Stimulated activated CD4-positive, alpha-beta T cell treated with anti-CD3 and anti-CD28 coated beads, Interleukin-1b, Interleukin-23, amount 100 ng/mL, for 48 hours (primary cell): ENCODE data around the gene ROBO2.

Experiments used
- DNase-seq: peaks from one replicate; pipeline ENCODE4 v3.0.0-alpha.2; 2020

ROBO2 gene

DNA sequence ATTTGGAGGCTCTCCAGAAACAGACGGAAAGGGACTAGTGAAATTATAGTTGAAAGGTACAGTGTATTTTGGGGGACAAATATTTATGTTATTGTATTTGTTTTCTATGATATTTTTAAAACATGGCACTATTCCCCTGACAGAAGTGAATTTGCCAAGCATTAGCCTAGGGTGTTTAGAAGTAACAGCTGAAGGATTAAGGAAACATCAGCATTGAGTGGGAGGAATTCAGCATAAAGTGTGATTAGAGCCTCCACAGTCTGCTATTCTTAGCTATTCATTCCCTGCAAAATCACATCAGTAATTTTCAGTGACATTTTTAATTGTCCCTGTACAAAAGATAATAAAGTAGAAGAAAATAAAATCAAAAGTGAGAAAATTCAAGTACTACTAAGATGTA lies 231.4 kb downstream of the ROBO2 start:
- no peak for DNase-seq

DNA sequence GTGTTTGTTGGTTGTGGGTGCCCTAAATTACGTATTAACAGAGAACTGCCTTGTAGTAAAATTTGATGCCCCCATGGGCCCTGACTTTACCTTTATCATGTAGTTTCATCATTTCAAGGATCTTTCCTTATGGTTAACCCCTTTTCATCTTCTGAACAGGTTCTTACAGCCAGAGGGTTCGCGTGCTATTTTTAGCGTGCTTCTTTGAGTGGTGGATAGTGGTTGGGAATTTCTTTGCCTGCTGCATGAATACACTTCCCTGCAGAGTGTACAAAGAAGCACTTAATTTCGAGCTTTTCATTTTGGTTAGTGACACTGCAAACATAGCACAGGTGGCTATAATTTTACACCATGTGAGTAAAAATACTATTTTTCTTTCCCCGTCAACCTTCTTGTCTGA lies 231.8 kb downstream of the ROBO2 start:
- DNase-seq: no peak

DNA sequence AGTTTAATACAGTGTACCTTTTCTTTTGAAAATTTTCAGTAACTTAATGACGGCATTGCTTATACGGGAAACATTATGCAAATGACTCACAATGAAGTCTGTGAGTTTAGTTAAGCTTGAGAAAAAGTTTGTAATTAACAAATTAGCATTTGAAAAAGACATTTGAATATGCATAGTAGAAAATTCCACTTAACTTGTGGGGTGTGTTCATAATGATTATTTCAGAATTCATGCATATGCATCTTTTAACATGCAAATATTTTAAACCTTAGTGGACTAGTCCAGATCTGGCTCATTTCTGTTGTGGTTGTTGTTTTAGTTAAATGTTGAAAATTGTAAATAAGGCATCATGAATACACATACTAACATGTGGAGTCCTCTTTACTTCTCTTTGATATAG lies 239.4 kb downstream of the ROBO2 start:
- DNase-seq: no peak

DNA sequence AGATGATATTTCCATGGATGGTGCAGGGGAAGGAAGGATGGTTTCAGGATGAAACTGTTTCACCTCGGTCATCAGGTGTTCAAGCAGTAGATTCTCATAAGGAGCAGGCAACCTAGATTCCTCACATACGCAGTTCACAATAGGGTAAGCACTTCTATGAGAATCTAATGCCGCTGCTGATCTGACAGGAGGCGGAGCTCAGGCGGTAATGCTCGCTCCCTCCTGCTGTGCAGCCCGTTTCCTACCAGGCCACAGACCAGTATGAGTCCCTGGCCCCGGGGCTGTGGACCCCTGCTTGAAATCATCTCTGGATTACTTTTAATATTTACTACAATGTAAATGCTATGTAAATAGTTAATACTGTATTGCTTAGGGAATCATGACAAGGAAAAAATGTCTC lies 241.8 kb downstream of the ROBO2 start:
- no peak for DNase-seq

DNA sequence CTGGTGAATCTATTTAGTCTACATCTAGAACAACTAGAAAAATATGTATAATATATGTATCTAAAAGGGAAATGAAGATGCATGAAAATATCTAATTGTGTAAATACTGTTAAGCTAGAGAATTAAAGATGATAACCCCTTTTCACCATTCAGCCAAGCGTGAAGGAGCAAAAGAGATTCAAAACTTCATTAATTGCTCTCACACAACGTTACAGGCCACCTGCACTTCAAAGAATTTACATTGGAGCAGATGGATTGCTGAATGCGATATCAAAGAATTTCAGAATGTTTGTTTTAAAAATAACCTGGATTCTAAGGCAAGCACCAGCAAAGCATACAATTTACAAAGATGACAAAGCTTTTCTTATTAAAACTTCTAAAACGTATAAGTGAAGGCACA lies 243.2 kb downstream of the ROBO2 start:
- no peak for DNase-seq

DNA sequence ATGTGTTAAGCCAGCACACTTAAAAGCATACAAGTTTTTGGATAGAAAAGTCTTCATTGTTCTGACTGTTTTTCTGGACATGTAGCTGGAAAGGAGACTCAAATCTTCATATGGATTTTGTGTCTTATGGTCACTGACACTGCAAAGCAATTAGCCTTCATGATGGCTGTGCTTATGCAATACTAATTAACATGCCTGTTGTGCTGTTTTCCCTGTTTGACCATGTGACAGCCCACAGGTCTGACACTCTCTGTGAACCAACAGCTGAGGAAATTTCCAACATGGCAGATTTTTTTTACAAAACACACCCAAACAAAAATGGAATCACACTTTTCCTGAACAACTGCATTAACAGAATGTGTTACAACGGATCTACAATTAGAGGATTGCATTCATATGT lies 248.4 kb downstream of the ROBO2 start:
- DNase-seq: no peak

DNA sequence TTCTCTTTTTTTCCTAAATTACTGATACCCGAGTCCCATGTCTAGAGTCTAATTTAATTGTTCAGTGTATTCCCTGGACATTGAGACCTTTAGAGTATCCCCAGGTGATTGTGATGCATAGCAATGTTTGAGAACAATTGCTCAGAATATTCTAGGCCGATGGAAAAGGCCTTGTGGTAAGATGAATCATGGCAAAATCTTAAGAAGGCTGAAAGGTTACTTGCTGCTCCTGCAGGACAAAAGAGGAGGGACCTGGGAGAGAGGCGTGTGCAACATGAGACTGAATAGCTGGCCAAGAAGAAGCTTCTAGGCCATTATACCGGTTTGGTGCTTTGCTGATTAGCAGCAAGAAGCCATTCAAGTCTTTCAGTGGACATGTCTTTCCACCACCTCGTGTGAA lies 256.6 kb downstream of the ROBO2 start:
- DNase-seq: no peak

DNA sequence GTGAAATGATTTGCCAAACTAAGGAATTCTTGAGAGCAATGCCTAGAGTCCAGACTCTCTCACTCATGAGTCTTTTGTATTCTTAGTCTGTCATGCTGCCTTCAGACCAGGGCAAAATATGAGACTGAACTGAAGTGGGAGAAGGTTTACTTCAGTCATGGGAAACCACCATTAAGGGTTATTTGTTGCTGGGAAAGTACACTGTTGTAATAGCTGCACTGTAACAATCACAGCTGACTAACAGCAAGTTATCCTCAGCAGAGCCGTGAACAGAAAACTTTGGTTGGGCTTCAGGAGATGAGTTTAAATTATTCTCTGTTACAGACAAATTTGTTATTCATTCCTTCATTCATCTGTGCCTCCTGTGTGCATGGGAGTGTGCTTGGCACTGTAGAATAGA lies 258.5 kb downstream of the ROBO2 start:
- no peak for DNase-seq

DNA sequence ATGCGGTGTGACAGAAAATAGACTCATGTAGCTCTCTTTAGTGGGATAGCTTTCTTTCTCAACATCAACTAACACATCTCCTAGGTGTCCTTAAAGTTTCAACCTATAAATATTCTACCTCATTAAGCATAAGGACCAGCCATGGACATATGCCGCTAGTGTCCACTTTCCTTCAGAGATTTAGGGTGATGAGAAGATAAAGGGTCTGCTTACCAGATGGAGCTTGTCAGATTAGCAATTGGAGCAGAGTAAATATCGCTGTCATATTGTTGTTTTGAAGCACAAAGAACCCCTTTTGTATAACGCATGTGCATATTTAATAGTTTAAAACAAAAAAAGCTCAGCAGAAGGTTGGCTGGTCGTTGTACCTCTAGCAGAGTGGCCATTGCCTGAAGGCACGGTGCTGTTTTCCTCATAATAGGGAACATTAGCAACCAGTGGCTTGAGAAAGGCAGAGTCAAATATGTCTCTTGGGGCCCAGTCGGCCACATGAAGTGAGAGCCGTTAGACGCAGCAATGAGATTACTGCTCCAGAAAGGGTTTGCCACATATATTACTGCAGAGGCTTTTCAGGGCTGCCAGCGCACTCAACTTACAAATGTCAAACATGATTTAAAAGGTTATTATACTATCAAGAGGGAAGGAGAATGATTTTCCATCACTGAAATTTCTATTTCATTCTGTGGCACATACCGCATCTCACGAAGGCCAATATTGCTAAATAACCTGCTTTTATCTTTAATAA lies 264.2 kb downstream of the ROBO2 start:
- no peak for DNase-seq

DNA sequence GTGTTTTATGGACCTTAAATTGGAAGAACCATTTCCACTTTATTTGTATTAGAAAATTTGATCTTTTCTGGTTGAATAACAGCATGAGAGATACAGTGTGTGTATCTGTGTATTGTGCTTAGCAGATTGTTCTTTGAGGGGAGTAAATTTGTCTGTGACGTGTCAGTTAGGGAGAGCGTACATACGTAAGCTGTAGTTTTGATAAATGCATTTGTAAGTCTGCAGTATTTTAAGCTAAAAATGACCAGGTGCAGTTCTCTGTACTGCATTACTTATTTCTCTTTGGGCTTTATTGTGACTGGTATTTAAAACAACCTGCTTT lies 264.8 kb downstream of the ROBO2 start:
- no peak for DNase-seq

DNA sequence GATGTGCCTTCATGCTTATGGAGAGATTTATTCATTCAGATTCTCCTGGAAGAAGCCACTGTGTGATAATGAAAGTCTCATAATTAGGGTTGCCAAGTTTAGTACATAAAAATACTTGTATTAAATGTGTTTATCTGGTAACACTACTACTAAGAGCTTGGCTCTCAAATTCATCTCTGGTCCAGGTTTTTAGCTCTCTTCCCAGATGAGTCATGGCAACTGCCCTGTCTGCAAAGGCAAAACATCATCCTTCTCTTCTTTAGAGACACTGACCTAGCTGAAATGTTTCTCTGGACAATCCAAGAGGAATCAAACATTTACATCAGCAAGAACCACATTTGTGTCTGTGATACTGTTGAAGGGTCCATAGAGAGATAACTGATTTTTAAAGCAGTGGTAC lies 269.6 kb downstream of the ROBO2 start:
- DNase-seq: no peak

DNA sequence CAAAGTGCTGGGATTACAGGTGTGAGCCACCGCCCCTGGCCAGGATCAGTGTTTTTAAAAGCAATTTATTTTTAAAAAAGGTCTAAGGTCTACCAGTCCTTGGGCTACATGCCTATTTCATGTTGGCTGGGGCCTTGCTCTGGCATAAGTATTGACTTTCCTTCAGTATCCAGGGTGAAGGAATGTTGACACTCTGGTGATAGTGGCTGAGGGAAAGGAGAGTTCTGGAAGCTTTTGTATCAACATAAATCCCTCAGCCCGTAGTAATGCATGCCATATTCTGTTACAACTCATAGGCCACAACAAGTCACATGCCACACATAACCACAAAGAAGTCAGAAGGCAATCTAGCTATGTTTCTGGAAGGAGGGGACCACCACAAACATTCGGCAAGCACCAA lies 273.9 kb downstream of the ROBO2 start:
- DNase-seq: no peak

DNA sequence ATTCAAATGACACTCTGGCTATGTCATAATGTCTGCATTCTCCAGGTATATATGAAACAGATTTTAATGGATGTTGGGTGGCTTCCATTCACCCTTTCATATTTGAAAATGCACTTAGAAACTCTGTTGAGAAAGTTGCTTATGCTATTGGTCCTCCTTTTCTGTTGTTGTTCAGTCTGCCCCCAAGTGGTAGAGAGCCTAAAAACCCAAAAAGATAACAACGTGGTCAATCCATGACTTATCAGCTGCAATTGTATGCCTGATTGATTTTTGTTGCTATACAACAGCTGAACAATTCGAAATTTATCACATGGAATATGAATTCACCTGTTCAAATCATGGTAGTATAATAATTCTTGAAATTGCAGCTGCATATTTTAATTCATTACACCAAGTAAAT lies 279.8 kb downstream of the ROBO2 start:
- no peak for DNase-seq

DNA sequence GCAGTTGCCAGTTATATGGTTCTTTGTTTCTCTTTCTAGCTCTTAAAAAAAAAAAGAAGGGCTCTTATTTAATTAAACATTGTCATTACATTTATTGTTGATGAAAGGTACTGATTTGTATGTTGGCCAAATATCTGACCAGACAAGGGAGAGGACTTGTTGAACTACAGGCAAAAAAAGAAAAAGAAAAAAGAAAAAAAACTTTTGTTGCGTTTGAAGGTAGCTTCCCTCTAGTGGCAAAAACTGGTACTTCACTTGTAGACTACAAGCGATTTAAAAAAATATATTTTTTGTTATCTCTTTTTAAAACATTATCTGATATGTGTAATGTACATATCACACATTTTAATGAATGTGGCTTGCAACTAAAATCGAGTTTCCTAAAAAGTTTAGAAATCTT lies 280.6 kb downstream of the ROBO2 start:
- no peak for DNase-seq

DNA sequence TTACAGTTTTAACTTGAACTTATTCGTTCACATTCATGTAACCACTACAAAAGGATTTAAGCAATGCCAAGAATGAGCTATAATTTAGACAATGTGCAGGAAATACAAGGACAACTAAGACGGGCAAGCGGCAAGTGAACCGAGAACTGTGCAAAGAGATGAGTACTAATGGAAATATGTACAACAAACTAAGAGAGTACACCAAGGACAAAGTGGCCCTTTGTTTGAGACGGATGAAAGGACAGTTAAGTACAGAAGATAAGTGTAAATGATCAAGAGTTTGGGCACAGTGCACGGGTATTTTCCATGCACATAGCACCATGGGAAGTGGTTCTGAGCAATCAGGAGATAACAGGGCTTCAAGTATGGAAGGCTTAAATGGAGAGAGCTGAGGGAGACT lies 281.7 kb downstream of the ROBO2 start:
- no peak for DNase-seq

DNA sequence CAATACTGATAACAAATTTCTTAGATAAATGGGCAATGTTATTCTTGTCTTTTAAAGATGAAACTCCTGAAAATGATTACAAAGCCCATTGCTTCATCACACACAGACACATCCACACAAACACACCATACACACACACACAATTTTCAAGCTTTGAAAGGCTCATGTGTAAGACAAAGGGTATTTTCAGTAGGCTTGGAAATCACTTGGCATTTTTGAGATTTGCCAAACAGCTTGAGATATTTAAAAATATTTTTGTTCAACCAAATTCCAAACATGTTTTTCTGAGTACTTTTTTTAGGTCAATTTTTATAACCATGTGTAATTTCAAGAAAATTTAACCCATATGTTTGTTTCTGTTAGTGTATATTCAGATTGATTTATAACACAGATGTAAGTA lies 283.7 kb downstream of the ROBO2 start:
- DNase-seq: no peak

DNA sequence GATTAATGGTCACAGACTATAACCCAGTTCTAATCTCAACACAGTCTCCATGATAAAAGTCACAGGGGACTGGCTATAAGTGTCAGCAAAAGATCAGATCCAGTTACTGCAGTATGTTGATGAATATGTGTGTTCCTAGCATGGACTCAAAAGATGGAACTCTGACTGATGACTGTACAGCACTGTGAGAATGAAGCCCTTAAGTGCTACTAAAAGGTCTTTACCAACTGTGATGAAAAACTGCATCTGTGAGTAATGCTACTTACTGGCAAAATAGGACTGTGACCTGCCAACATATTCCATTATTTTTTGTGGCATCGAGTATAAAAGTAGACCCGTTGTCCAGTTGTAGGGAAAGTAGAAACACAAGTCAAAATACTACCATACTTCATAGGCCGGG lies 284.2 kb downstream of the ROBO2 start:
- no peak for DNase-seq

DNA sequence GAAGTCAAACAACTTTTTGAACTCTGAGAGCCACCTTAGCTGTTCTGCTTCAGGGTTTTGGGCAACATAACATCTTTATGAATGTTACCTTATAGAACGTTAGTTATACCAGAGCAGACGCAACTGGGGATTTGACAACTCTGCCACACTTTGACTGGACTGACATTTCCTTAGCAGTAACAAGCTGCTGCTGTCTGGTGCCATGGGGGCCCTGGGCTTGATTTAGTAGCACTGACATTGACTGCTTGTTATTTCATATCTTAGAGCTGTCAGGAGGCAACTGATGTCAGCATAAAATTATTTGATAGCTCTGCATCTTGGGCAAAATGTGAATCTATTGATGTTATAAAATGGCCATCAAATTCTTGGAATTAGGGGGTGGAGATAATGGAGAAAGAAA lies 285.4 kb downstream of the ROBO2 start:
- DNase-seq: no peak

DNA sequence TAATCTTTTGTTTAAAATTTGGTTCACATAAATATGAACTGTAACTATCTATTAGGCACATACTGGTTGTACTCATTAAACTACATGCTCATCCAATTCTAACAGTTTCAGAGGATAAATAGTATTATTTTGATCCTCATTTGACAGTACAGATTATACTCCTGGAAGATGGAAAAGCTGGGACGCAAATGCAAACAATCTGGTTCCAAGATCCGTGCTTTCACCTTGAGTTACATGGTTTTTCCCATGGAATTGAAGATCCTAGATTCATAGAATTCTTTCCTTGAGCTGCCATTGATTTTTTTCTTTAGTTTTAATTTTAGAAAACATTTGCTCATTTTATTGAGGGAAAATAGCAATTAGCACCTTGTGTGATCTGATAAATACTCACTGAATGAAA lies 285.8 kb downstream of the ROBO2 start:
- no peak for DNase-seq

DNA sequence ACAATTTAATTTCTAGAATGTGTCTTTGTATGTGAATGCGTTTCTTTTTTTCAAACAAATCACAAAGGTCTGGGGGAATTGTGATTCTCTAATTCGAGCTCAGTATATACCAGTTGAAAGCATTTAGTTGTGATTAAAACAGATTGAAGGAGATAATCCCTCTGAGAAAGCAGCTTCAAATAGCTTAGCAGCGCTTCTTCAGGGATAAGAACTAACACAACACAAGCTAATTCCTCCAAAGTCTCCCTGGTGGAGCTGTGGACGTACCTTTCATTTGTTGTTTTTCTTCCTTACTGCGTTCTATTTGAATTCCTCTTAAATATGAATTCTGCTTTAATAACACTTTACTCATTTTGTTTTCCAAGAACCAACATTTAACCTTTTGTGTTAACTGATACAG lies 286.7 kb downstream of the ROBO2 start:
- DNase-seq: no peak

DNA sequence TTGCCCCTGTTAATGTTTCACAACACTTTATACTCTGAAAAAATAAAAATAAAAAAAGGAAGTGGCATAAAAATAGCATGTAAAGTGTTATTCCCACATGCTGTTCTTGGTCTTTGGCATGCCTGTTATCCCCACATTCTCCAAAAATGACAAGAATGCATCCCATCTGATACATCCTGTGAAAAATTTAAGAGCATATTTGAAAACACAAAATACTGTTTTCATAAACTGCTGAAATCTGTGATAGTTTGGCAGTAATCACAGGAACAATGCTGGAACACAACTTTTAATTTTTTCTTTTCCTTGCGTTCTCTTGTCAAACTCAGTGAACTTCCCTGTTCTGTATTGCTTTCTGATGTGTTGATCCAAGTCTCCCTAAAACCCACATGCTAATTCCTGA lies 288.8 kb downstream of the ROBO2 start:
- DNase-seq: no peak

DNA sequence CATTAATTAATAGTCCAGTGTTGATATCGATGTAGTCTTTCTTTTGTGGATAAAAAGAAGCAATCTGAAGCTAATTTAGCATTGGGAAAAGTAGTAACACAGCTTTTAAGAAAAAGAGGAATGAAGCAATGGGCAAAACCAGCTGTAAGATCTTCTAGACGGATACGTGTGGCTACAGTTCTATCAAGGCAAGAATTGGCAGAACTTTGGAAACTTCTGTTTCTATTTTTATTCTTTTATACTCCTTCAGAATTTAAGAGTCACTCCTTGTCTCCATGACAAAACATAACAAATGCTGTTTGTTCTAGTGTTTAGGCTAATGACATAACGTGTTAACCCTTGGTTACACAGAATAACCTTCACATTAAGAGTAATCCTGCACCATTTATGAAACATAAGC lies 289.2 kb downstream of the ROBO2 start:
- no peak for DNase-seq

DNA sequence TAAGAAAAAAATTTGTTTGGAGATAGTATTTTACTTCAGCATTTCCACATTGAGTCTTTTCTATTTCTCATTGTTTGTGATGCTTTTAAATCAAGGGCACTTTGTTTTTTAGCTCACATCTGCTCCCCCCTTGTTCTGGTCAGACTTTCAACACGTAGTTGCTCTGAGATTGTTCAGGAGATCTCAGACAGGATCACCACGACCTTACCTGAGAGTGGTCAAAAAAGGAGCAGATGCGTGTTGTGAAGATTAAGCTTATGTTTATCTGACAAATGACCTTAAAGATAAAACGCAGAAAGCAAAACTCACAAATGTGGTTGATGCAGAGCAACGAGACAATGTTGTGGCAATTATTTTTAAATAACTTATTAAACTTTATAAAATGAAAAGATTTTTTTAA lies 298.3 kb downstream of the ROBO2 start:
- no peak for DNase-seq

DNA sequence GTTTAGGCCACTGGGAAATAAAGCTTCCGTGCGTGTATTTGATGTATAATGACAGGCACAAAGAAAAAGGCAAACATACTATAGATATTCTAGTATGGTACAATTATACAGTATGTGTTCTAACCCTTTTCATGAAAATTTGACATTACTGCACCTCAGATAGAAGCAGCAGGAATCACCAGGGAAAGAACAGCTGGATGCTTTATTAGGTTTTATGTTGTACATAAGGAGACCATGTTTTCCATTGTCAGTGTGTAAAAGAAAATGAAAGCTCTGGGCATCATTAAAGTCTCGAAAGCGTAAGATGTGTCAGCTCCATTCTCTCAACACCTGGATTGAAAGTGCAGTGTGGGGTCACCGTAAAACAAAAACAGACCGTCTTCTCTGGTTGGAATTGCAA lies 302.1 kb downstream of the ROBO2 start:
- no peak for DNase-seq

DNA sequence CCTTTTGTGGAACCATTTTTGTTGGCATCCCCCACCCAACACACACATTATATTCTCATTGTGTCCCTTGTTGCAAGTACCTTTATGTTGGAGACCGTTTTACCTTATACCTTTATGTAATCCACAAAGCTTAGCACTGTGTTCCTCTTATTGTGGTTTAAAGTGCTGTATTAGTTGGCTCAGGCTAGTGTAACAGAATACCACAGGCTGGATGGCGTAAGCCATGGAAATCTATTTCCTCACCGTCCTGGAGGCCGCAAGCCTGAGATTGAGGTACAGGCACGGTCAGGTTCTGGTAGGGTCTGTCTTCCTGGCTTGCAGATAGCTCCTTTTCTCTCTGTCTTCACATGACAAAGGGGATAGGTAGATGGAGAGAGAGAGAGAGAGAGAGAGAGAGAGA lies 302.8 kb downstream of the ROBO2 start:
- no peak for DNase-seq

DNA sequence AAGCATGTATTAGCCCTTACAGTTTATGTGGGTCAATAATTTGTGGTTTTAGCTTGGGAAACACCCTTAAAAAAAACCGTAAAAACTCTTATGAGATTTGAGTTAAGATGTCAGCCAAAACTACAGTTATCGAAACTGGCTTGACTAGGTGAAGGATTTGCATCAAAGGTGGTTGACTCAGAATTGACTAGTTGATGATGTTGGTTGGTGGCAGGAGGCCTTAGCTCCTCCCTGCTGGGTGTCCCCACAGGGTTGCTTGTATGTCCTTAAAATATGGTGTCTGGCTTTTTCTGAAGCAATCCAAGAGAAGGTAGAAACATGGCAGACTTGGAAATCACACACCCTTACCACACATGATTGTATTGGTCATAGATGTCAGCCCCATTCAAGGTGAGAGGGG lies 305.1 kb downstream of the ROBO2 start:
- DNase-seq: no peak
